Ovary (tissue), 9 donors: ENCODE measurements around the gene ELOVL1. TPM values are rescaled to one million over a fixed set of nuclear protein-coding genes. Genes with fewer than 3 reads are reported as not detected.
"Not testable (repeated sequence)": the region's sequence is repeated elsewhere in the genome, so short reads cannot be mapped to it uniquely, and the experiment has no call there.

Source experiments
- DNase-seq, 5 donors: peaks; one replicate each; pipeline ENCODE4 v3.0.0-alpha.2; 2019 to 2020
- H3K27ac ChIP-seq, 2 donors: fragments of 200-600 bp; one replicate each; pipeline versions ENCODE4 v1.5.1 to v1.8.0; 2019 to 2022
- H3K27me3 ChIP-seq: fragments of 200-600 bp; one replicate; pipeline ENCODE4 v1.8.0; 2022
- H3K36me3 ChIP-seq: fragments of 200-600 bp; sonication (generic); one replicate; pipeline ENCODE4 v1.5.1; 2019
- H3K4me1 ChIP-seq: one replicate; pipeline ENCODE4 v1.8.1; 2013; ENCODE audit warnings: mild to moderate bottlenecking, moderate library complexity; ENCODE audit not compliant: insufficient read depth
- H3K4me3 ChIP-seq: fragments of 200-600 bp; sonication (generic); one replicate; pipeline ENCODE4 v1.5.1; 2017
- H3K9me3 ChIP-seq, 2 donors: fragments of 200-600 bp in 1 of 2; sonication (generic) in 1 of 2; one replicate each; pipeline versions ENCODE4 v1.5.1 to v1.8.1; 2013 to 2019; ENCODE audit warnings: mild to moderate bottlenecking in 1 of 2, moderate library complexity in 1 of 2
- EP300 ChIP-seq: sonication (generic); formaldehyde crosslinking; IDR thresholded peaks from one replicate; pipeline ENCODE4 v1.6.1; 2017; ENCODE audit warnings: antibody characterized with exemption
- POLR2A ChIP-seq: fragments of 450-650 bp; IDR thresholded peaks from one replicate; pipeline ENCODE4 v1.6.1; 2017; ENCODE audit warnings: antibody characterized with exemption, mild to moderate bottlenecking, moderate library complexity
- WGBS, 3 donors: extraction: QIAGEN DNeasy Blood & Tissue Kit in 1 of 3; methylation state at CpG; one replicate each; pipeline versions ENCODE4 v1.1.5 to v1.1.7; 2013 to 2017; 5-methylcytosine and 5-hydroxymethylcytosine counted together
- intact Hi-C, 4 donors: fragments of 100-400 bp; cut with DNase I; formaldehyde crosslinking; loops; one replicate each; pipeline versions ENCODE4 v1.11.0 to v1.15.1; 2022 to 2023
- polyA plus RNA-seq, 2 donors: library from polyadenylated mRNA; stranded (reverse); fragments of 200-250 nt in 1 of 2; fragments of 350-450 nt in 1 of 2; fragmentation: Illumina TruSeq in 1 of 2; extraction: RNeasy Lipid Tissue Mini Kit (QIAGEN cat#74804) in 1 of 2; gene quantifications; one replicate each; pipeline ENCODE4 v1.2.3, GENCODE V29; 2013 to 2014
- total RNA-seq, 7 donors: library from RNA; depleted of rRNA in 2 of 7; stranded (reverse); fragments of >200 nt in 2 of 7; fragmentation: NEBNext Ultra II Directional in 3 of 7; extraction: Animal tissue kit (Norgen Biotek cat#: 25700) in 3 of 7; gene quantifications; one replicate each; pipeline versions ENCODE4 v1.1.0 to v1.2.4, GENCODE V29; 2016 to 2023
- TF ChIP-seq, protein P1 (sequence below), 3 donors: fragments of 450-650 bp in 2 of 3; fragments of 200-600 bp in 1 of 3; IDR thresholded peaks; one replicate each; pipeline versions ENCODE4 v1.5.1 to v1.8.0; 2016 to 2022; ENCODE audit warnings: antibody characterized with exemption in 3 of 3, mild to moderate bottlenecking in 1 of 3
- donor health status: DM: no; HTN: no; CAD: no; lungs with moderate emphysema.
- donor health status: DM: no; HTN: no; CAD: no.
- donor health status: Bipolar disorder and iron deficiency.
- donor health status: DM: yes; HTN: yes; CAD: no.
- donor health status: DM: no; HTN: no; CAD: no.
- donor health status: DM: yes; HTN: yes; CAD: no.

ELOVL1 gene
- total and polyA plus RNA-seq, 9 donors, result 10.0 to 130 (median 35.4) TPM

DNA sequence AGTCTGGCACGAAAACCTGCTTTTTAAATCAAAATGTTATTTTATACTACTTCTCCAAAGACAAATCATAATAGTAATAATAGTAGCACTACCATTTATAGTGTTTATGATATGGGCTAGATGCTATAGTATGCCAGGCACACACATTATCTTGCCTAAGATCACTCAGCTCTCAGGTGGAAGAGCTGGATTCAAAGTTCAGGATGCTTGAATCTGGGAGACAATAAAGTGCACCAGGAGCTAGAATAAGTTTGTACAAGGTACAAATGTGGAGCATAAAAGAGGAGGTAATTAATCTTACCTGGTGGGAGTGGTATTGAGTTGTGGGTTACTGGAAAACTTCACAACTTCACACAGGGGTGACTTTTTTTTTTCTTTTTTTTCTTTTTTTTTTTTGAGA lies 10.0 kb upstream of the ELOVL1 start:
- no peak for TF ChIP-seq EP300
- Histone ChIP-seq H3K36me3 (no peaks in the 10 kb centered on the region), H3K27me3 (no peaks in the 10 kb centered on the region), H3K4me1 (peaks cover 2% of the 10 kb centered on the region), H3K27ac (no peak overlapping the region), H3K4me3 (no peak overlapping the region), H3K9me3 (no peaks in the 10 kb centered on the region)
- intact Hi-C loops, result no loop called here
- no peak for DNase-seq
- WGBS, 3 donors, result 92 to 95% (median 92%) methylated on average over 1 of the region's 1 CpG

DNA sequence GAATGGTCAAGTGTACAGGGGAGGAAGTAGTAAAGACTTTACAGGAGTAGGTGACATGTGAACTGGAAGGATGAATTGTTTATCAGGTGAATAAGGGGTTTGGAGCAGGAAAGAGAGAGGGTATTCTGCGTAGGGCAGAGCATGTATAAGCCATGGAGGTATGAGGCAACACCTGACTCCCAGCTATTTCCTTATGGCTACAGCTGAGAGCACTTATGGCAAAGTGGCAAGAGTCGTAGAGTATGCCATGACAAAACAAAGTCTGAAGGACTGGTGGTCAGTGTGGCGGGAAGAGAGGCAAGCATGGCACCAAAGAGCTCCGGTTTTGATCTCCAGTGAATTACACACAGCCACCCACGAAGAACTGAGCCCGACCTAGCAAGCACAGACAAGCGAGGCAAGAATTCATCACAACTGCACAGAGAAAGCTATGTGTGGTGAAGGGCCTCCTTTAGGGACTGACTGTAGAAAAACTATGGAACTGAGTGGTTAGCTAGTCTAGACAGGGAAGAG lies 9.0 kb upstream of the ELOVL1 start:
- TF ChIP-seq, protein P1, sequence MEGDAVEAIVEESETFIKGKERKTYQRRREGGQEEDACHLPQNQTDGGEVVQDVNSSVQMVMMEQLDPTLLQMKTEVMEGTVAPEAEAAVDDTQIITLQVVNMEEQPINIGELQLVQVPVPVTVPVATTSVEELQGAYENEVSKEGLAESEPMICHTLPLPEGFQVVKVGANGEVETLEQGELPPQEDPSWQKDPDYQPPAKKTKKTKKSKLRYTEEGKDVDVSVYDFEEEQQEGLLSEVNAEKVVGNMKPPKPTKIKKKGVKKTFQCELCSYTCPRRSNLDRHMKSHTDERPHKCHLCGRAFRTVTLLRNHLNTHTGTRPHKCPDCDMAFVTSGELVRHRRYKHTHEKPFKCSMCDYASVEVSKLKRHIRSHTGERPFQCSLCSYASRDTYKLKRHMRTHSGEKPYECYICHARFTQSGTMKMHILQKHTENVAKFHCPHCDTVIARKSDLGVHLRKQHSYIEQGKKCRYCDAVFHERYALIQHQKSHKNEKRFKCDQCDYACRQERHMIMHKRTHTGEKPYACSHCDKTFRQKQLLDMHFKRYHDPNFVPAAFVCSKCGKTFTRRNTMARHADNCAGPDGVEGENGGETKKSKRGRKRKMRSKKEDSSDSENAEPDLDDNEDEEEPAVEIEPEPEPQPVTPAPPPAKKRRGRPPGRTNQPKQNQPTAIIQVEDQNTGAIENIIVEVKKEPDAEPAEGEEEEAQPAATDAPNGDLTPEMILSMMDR (IDR thresholded peaks at IDR 0.05), result no peak
- no peak for TF ChIP-seq POLR2A
- TF ChIP-seq EP300, result no peak
- H3K9me3 ChIP-seq, result no peaks in the 10 kb centered on the region
- no peaks in the 10 kb centered on the region for H3K36me3 ChIP-seq
- WGBS, 3 donors, result 92 to 95% (median 93%) methylated on average over 7 of the region's 7 CpGs
- H3K4me3 ChIP-seq, result no peak overlapping the region
- H3K27ac ChIP-seq, result no peak overlapping the region
- H3K4me1 ChIP-seq, result no peaks in the 10 kb centered on the region
- DNase-seq, result no peak
- intact Hi-C loops, result no loop called here
- no peaks in the 10 kb centered on the region for H3K27me3 ChIP-seq

DNA sequence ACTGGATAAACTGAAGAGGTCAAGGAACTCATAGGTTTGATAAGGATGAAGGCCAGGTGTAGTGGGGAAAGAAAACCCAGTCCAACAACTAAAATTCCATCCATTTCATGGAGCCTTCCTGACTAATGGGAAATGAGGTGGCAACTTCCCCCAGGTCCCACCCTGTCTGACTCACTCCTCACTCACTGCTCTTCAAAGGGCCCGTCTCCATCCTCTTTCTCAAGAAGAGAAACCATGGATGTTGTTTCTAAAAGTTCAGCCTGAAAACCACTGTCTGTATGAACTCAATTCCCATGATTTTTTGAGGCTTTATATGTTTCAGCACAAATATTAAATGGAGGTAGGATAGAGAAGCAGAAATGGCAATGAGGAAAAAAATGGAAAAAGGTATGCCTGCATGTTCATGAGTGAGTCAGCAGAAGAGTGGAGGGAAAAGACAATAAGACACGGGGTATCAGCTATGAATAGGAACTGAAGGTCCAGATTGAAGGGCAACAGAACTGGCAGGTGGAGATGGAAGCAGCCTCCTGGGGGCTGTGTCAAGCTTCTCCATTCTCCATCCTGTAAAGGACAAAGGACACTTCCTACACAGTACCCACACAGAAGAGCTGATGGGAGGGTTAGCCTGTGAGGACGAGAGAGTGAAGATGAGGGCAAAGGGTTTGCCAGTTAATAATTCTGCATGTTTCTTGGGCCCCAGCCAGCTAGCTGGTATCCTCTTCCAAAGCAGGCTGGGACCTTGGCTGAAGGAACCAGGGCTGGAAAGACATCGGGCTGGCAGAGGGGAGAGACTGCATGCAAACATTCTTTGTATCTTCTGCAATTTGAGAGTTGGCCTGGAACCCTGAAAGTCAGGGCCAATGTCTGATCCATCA lies 5.5 kb upstream of the ELOVL1 start:
- Histone ChIP-seq H3K4me3 (no peak overlapping the region), H3K27me3 (no peaks in the 10 kb centered on the region), H3K4me1 (peaks cover 5% of the 10 kb centered on the region), H3K27ac (no peak overlapping the region), H3K9me3 (no peaks in the 10 kb centered on the region), H3K36me3 (no peaks in the 10 kb centered on the region)
- TF ChIP-seq POLR2A, result no peak
- TF ChIP-seq, protein P1 (IDR thresholded peaks at IDR 0.05), result no peak
- no peak for TF ChIP-seq EP300
- 71 to 79% (median 72%) methylated on average over 4 of the region's 4 CpGs for WGBS, 3 donors
- intact Hi-C loops, result no loop called here
- no peak for DNase-seq

DNA sequence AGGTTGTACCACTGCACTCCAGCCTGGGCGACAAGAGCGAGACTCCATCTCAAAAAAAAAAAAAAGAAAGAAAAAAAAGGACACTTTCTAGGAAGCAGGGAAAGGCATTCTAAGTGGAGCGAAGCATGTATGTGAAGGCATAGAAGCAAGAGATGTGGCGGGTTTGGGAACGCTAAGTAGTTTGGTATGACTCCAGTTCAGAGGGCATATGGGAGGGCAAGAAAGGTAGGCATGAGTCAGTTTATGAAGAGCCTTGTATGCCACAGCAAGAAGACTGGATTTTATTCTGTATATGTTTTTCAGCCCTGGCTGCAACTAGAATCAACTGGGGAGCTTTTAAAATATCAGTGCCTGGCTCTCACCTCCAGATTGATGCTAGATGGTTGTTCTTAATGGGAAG lies 4.4 kb upstream of the ELOVL1 start:
- Histone ChIP-seq H3K27me3 (no peaks in the 10 kb centered on the region), H3K27ac (no peak overlapping the region), H3K4me3 (no peak overlapping the region), H3K4me1 (peaks cover 5% of the 10 kb centered on the region), H3K9me3 (no peaks in the 10 kb centered on the region), H3K36me3 (no peaks in the 10 kb centered on the region)
- TF ChIP-seq, protein P1 (IDR thresholded peaks at IDR 0.05), result no peak
- no peak for TF ChIP-seq EP300
- WGBS, 3 donors, result 90 to 94% (median 93%) methylated on average over 5 of the region's 5 CpGs
- DNase-seq, result no peak
- intact Hi-C loops, result no loop called here

DNA sequence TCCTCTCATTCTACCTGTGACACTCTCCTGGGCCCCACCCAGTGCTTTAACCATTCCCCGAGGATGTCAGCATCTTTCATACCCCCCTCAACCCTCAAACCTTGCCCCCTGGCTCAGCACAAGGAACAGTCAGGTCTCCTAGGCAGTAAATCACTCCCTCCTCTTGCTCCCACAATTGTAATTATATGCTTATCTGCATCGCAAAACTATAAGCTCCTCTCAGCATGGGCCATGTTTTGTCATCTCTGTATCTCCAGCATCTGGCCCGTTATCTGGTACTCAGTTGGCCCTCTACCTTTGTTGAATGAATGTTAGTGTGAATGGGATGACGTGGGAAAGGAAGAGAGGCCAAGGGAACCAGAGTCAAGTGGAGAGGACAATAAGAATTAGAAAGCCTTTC lies 2.8 kb upstream of the ELOVL1 start:
- TF ChIP-seq, protein P1 (IDR thresholded peaks at IDR 0.05), result no peak
- TF ChIP-seq EP300 (no peak), POLR2A (no peak)
- intact Hi-C loops, result no loop called here
- Histone ChIP-seq H3K4me1 (peaks cover 11% of the 10 kb centered on the region), H3K27me3 (no peaks in the 10 kb centered on the region), H3K36me3 (no peaks in the 10 kb centered on the region), H3K27ac (no peak overlapping the region), H3K9me3 (no peaks in the 10 kb centered on the region), H3K4me3 (no peak overlapping the region)
- no peak for DNase-seq
- WGBS, 3 donors, result 71 to 79% (median 76%) methylated on average over 4 of the region's 4 CpGs

DNA sequence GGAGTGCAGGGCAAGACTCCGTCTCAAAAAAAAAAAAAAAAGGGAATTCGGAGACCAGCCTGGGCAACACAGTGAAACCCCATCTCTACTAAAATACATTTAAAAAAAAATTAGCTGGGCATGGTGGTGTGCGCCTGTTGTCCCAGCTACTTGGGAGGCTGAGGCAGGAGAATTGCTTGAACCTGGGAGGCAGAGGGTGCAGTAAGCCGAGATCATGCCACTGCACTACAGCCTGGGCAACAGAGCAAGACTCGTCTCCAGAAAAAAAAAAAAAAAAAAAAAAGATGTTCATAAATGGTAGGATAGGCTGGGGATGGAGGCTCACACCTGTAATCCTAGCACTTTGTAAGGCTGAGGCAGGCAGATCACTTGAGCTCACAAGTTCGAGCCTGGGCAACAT lies 2.0 kb upstream of the ELOVL1 start:
- not testable (repeated sequence) for DNase-seq
- WGBS, 3 donors, result 94 to 98% (median 94%) methylated on average over 6 of the region's 6 CpGs
- intact Hi-C loops, result loop anchor here in 1 of 4 donors (10.0 kb wide), 1 partner anchor 135 kb away; no protein-coding TSS in a partner anchor

More for the DNA sequence above, 2.0 kb upstream of the ELOVL1 start:
- peaks cover 11% of the 10 kb centered on the region for H3K4me1 ChIP-seq
- H3K27me3 ChIP-seq, H3K4me3 ChIP-seq, H3K27ac ChIP-seq, H3K9me3 ChIP-seq, H3K36me3 ChIP-seq: not testable (repeated sequence)
